HCT116 (cell line): ENCODE measurements around the gene ERC2. TPM values are rescaled to one million over a fixed set of nuclear protein-coding genes. Genes with fewer than 3 reads are reported as not detected.

Source experiments
- ATAC-seq: fragments of 200-7000 bp; cut with Tn5 transposase; 2 replicates; pipeline ENCODE4 v1.9.1; 2020; ENCODE audit warnings: mild to moderate bottlenecking, moderate library complexity
- BruUV-seq: library from RNA; stranded (reverse); fragments of 400-500 nt; replicated peaks from 2 replicates; lab custom pipeline; 2021; lab: Mats Ljungman, UMichigan
- CTCF ChIA-PET: fragments of 300-600 bp; sonication (Branson Sonifier 250); formaldehyde crosslinking; loops from one replicate; lab custom pipeline; 2021; ENCODE audit warnings: antibody characterized with exemption; lab: Charles Lee
- POLR2A ChIA-PET: fragments of 300-600, 350-600 bp; sonication (Branson Sonifier 250); formaldehyde crosslinking; loops from one replicate; lab custom pipeline; 2021; ENCODE audit warnings: antibody characterized with exemption; lab: Charles Lee
- RAD21 ChIA-PET, 2 experiments: fragments of 300-600 bp; sonication (Branson Sonifier 250); formaldehyde crosslinking; loops; one replicate each; lab custom pipeline; 2023; ENCODE audit warnings: low total read pairs in 2 of 2; ENCODE audit not compliant: uncharacterized antibody in 2 of 2, unreplicated experiment in 2 of 2, low non-redundant PET in 1 of 2; lab: Charles Lee
- DNase-seq: peaks from one replicate; pipeline ENCODE4 v3.0.0-alpha.2; 2010; ENCODE audit warnings: low read depth, low spot score
- H2AFZ ChIP-seq: fragments of 200-600 bp; shearing (Covaris generic), sonication (generic); 2 replicates; pipeline ENCODE4 v1.6.1; 2017; ENCODE audit warnings: low read depth, mixed run types, mixed read lengths, antibody characterized with exemption, low read length; ENCODE audit not compliant: poor library complexity, severe bottlenecking
- H3K27ac ChIP-seq: 2 replicates; pipeline ENCODE4 v1.5.1; 2012; ENCODE audit warnings: low read depth, low read length
- H3K27me3 ChIP-seq: fragments of 200-600 bp; sonication (generic); 2 replicates; pipeline ENCODE4 v1.6.1; 2016; ENCODE audit warnings: mixed run types, low read length, mixed read lengths; ENCODE audit not compliant: insufficient read depth
- H3K36me3 ChIP-seq, 2 experiments: fragments of 200-500 bp in 1 of 2; fragments of 200-600 bp in 1 of 2; sonication (Bioruptor generic) in 1 of 2; sonication (generic) in 1 of 2; 2 replicates each; pipeline versions ENCODE4 v1.5.1 to v1.6.1; 2014 to 2016; ENCODE audit warnings: low read length in 2 of 2, inconsistent platforms in 1 of 2, mixed read lengths in 1 of 2, mixed run types in 1 of 2; ENCODE audit not compliant: insufficient read depth in 2 of 2, control insufficient read depth in 1 of 2
- H3K4me1 ChIP-seq, 2 experiments: fragments of 200-600 bp in 1 of 2; sonication (generic) in 1 of 2; 2 replicates each; pipeline versions ENCODE4 v1.5.1 to v1.6.1; 2012 to 2017; ENCODE audit warnings: low read length in 2 of 2, inconsistent platforms in 1 of 2, mild to moderate bottlenecking in 1 of 2, mixed read lengths in 1 of 2, mixed run types in 1 of 2, moderate library complexity in 1 of 2; ENCODE audit not compliant: insufficient read depth in 2 of 2, control insufficient read depth in 1 of 2
- H3K4me2 ChIP-seq: fragments of 200-600 bp; sonication (generic); 2 replicates; pipeline ENCODE4 v1.6.1; 2017; ENCODE audit warnings: mixed run types, low read length, mixed read lengths
- H3K4me3 ChIP-seq, 2 experiments: fragments of 200-600 bp in 1 of 2; sonication (generic) in 1 of 2; replicated peaks in 1 of 2; 2 replicates each; pipeline ENCODE4 v1.5.1; 2011 to 2016; ENCODE audit warnings: low read length in 2 of 2, control low read depth in 1 of 2, low read depth in 1 of 2, mild to moderate bottlenecking in 1 of 2, mixed read lengths in 1 of 2, mixed run types in 1 of 2
- H3K79me2 ChIP-seq: fragments of 200-600 bp; sonication (generic); 2 replicates; pipeline ENCODE4 v1.6.1; 2017; ENCODE audit warnings: mild to moderate bottlenecking, mixed run types, low read length, moderate library complexity, mixed read lengths; ENCODE audit not compliant: insufficient read depth
- H3K9ac ChIP-seq: fragments of 200-600 bp; sonication (generic); 2 replicates; pipeline ENCODE4 v1.6.1; 2016; ENCODE audit warnings: low read length, mixed read lengths
- H3K9me2 ChIP-seq: fragments of 200-600 bp; sonication (generic), shearing (Covaris generic); 2 replicates; pipeline ENCODE4 v1.6.1; 2017; ENCODE audit warnings: mixed run types, mild to moderate bottlenecking, moderate library complexity; ENCODE audit not compliant: insufficient read depth
- H3K9me3 ChIP-seq, 2 experiments: fragments of 200-500 bp in 1 of 2; fragments of 200-600 bp in 1 of 2; sonication (Bioruptor generic) in 1 of 2; sonication (generic) in 1 of 2; 2 replicates each; pipeline ENCODE4 v1.6.1; 2014 to 2017; ENCODE audit warnings: low read length in 2 of 2, mixed read lengths in 2 of 2, inconsistent platforms in 1 of 2, low read depth in 1 of 2, mild to moderate bottlenecking in 1 of 2, mixed run types in 1 of 2, moderate library complexity in 1 of 2; ENCODE audit not compliant: control insufficient read depth in 1 of 2, insufficient read depth in 1 of 2
- H4K20me1 ChIP-seq: fragments of 200-600 bp; sonication (generic), shearing (Covaris generic); 2 replicates; pipeline ENCODE4 v1.6.1; 2017; ENCODE audit warnings: mixed run types, mild to moderate bottlenecking, moderate library complexity; ENCODE audit not compliant: insufficient read depth
- CBX3 ChIP-seq: IDR thresholded peaks from 2 replicates; pipeline ENCODE4 v1.6.1; 2012; ENCODE audit warnings: low read depth
- EGR1 ChIP-seq: IDR thresholded peaks from 2 replicates; pipeline ENCODE4 v1.6.1; 2012; ENCODE audit warnings: low read depth
- EZH2 ChIP-seq: fragments of 200-600 bp; sonication (generic); IDR thresholded peaks from 2 replicates; pipeline ENCODE4 v1.6.1; 2017; ENCODE audit warnings: antibody characterized with exemption, mixed run types
- EZH2phosphoT487 ChIP-seq: fragments of 200-600 bp; IDR thresholded peaks from 2 replicates; pipeline ENCODE4 v1.6.1; 2018; ENCODE audit warnings: antibody characterized with exemption, borderline replicate concordance
- FOSL1 ChIP-seq: IDR thresholded peaks from 2 replicates; pipeline ENCODE4 v1.6.1; 2012; ENCODE audit warnings: low read depth
- POLR2AphosphoS5 ChIP-seq: IDR thresholded peaks from 2 replicates; pipeline ENCODE4 v1.6.1; 2011; ENCODE audit warnings: mild to moderate bottlenecking, low read depth, low read length, moderate library complexity
- SIN3A ChIP-seq: IDR thresholded peaks from 2 replicates; pipeline ENCODE4 v1.6.1; 2012; ENCODE audit warnings: low read depth
- SRF ChIP-seq: IDR thresholded peaks from 2 replicates; pipeline ENCODE4 v1.6.1; 2012; ENCODE audit warnings: low read depth
- TCF7L2 ChIP-seq: IDR thresholded peaks from 2 replicates; pipeline ENCODE4 v1.7.0; 2011; ENCODE audit warnings: borderline replicate concordance, inconsistent platforms; ENCODE audit not compliant: insufficient read depth, insufficient read length; ENCODE audit errors: extremely low read depth
- YY1 ChIP-seq: IDR thresholded peaks from 2 replicates; pipeline ENCODE4 v1.6.1; 2011; ENCODE audit warnings: low read length, low read depth, moderate library complexity, mild to moderate bottlenecking; ENCODE audit not compliant: insufficient replicate concordance; ENCODE audit errors: extremely low read depth
- ZFX ChIP-seq: fragments of 450-650 bp; IDR thresholded peaks from 2 replicates; pipeline ENCODE4 v1.6.1; 2017
- intact Hi-C: fragments of 100-400 bp; cut with micrococcal nuclease; formaldehyde crosslinking; loops from 2 replicates; pipeline ENCODE4 v1.10.0; 2022
- total RNA-seq: library from RNA; stranded (reverse); gene quantifications from one replicate; pipeline ENCODE4 v1.2.1, GENCODE V29; 2021; ENCODE audit not compliant: unreplicated experiment
- TF ChIP-seq, protein P1 (sequence below): IDR thresholded peaks from 2 replicates; pipeline ENCODE4 v1.6.1; 2011; ENCODE audit warnings: mild to moderate bottlenecking, low read length, moderate library complexity; ENCODE audit not compliant: insufficient replicate concordance; ENCODE audit errors: extremely low read depth
- TF ChIP-seq, protein P2 (sequence below), 3 experiments: fragments of 200-600 bp in 1 of 3; sonication (generic) in 1 of 3; IDR thresholded peaks in 2 of 3; conservative IDR thresholded peaks in 1 of 3; 2 replicates each; pipeline ENCODE4 v1.5.1; 2012 to 2017; ENCODE audit warnings: low read depth in 2 of 3, low read length in 2 of 3, antibody characterized with exemption in 1 of 3, borderline replicate concordance in 1 of 3, control low read depth in 1 of 3, mild to moderate bottlenecking in 1 of 3, mixed read lengths in 1 of 3, mixed run types in 1 of 3, moderate library complexity in 1 of 3; ENCODE audit not compliant: insufficient read depth in 1 of 3
- TF ChIP-seq, protein P3 (sequence below): IDR thresholded peaks from 2 replicates; pipeline ENCODE4 v1.6.1; 2012

The ERC2 gene
- total RNA-seq, 1 experiment from 2014 or later = not detected

DNA sequence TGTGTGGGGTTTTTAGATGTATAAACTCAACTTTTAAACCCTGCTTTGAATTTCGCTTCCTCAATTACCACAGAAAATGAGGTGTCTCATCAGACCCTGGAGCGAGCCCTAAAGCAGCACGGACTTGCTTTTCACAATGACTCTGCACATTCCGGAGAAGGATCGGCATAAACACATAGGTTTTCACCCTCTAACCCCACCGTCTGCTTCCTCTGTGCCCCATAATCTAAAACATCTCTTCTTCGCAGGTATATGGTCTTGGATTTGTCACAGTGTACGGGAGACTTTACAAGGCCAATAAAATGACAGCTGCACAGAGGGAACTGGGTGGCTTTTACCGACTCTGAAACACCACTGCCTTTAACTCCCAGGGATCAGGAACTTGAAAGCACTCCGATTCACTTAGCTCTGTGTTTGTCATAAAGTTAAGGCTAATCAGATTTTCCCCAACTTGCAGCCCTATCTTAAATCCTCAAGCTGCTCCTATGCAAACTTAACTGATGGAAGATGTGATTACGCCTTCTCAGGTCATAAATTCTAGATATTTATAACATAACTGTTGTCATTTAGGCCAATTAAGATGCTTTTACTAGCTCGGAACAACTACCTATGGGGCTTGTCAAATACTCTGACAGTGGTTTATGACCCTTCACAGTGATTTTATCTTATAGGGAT lies 847.8 kb downstream of the ERC2 start:
- RAD21 ChIA-PET = no interaction called here
- H2AFZ ChIP-seq = no peak overlapping the region
- TF ChIP-seq YY1 (no peak), TCF7L2 (no peak), CBX3 (no peak), ZFX (no peak), SIN3A (no peak), FOSL1 (no peak), EZH2phosphoT487 (no peak), EZH2 (no peak), EGR1 (no peak), SRF (no peak), POLR2AphosphoS5 (no peak)
- TF ChIP-seq, protein P1, sequence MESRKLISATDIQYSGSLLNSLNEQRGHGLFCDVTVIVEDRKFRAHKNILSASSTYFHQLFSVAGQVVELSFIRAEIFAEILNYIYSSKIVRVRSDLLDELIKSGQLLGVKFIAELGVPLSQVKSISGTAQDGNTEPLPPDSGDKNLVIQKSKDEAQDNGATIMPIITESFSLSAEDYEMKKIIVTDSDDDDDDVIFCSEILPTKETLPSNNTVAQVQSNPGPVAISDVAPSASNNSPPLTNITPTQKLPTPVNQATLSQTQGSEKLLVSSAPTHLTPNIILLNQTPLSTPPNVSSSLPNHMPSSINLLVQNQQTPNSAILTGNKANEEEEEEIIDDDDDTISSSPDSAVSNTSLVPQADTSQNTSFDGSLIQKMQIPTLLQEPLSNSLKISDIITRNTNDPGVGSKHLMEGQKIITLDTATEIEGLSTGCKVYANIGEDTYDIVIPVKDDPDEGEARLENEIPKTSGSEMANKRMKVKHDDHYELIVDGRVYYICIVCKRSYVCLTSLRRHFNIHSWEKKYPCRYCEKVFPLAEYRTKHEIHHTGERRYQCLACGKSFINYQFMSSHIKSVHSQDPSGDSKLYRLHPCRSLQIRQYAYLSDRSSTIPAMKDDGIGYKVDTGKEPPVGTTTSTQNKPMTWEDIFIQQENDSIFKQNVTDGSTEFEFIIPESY = no peak
- TF ChIP-seq, protein P2, sequence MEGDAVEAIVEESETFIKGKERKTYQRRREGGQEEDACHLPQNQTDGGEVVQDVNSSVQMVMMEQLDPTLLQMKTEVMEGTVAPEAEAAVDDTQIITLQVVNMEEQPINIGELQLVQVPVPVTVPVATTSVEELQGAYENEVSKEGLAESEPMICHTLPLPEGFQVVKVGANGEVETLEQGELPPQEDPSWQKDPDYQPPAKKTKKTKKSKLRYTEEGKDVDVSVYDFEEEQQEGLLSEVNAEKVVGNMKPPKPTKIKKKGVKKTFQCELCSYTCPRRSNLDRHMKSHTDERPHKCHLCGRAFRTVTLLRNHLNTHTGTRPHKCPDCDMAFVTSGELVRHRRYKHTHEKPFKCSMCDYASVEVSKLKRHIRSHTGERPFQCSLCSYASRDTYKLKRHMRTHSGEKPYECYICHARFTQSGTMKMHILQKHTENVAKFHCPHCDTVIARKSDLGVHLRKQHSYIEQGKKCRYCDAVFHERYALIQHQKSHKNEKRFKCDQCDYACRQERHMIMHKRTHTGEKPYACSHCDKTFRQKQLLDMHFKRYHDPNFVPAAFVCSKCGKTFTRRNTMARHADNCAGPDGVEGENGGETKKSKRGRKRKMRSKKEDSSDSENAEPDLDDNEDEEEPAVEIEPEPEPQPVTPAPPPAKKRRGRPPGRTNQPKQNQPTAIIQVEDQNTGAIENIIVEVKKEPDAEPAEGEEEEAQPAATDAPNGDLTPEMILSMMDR (IDR thresholded peaks at IDR 0.05 in 2 of 3, conservative IDR thresholded peaks at IDR 0.05 in 1 of 3; ENCODE audit: borderline replicate concordance in 1 of 3, insufficient read depth in 1 of 3, low read depth in 2 of 3, low read length in 2 of 3) = no peak
- TF ChIP-seq, protein P3, sequence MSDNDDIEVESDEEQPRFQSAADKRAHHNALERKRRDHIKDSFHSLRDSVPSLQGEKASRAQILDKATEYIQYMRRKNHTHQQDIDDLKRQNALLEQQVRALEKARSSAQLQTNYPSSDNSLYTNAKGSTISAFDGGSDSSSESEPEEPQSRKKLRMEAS = no peak
- H3K79me2 ChIP-seq = no peaks in the 10 kb centered on the region
- H3K9me3 ChIP-seq = peaks cover 0 to 20% of the 10 kb centered on the region in 2 experiments; a peak in 2 of 4 replicates
- POLR2A ChIA-PET = no interaction called here
- CTCF ChIA-PET = no interaction called here
- H4K20me1 ChIP-seq = no peaks in the 10 kb centered on the region
- H3K4me3 ChIP-seq = no peak overlapping the region
- DNase-seq (no peak), ATAC-seq (no peak)
- intact Hi-C loops = no loop called here
- H3K27me3 ChIP-seq = no peaks in the 10 kb centered on the region
- H3K9me2 ChIP-seq = no peaks in the 10 kb centered on the region
- no peak overlapping the region for H3K9ac ChIP-seq
- H3K4me2 ChIP-seq = no peak overlapping the region
- no peaks in the 10 kb centered on the region for H3K4me1 ChIP-seq
- BruUV-seq = no TSS peak
- H3K36me3 ChIP-seq = no peaks in the 10 kb centered on the region
- H3K27ac ChIP-seq = no peak overlapping the region
